CD4-positive, alpha-beta T cell treated with Interleukin-17A for 1 hour (primary cell): ENCODE measurements around the gene WDR93.
"Not testable (repeated sequence)": the region's sequence is repeated elsewhere in the genome, so short reads cannot be mapped to it uniquely, and the experiment has no call there.

Experiments used
- DNase-seq: peaks from one replicate; pipeline ENCODE4 v3.0.0-alpha.2; 2020

WDR93 gene

GRCh38 chr15:89775815-89776214 lies 85.2 kb downstream of the WDR93 start:
- DNase-seq = no peak

- peak; percentile 44 for DNase-seq
These were observed 85.9 kb downstream of the WDR93 start, which contains the start of gene MESP2 for GRCh38 chr15:89776274-89777072. TSS of gene MESP2 (plus strand) at chr15:89776332. CDS start at chr15:89776358, 26 bp downstream.

DNA sequence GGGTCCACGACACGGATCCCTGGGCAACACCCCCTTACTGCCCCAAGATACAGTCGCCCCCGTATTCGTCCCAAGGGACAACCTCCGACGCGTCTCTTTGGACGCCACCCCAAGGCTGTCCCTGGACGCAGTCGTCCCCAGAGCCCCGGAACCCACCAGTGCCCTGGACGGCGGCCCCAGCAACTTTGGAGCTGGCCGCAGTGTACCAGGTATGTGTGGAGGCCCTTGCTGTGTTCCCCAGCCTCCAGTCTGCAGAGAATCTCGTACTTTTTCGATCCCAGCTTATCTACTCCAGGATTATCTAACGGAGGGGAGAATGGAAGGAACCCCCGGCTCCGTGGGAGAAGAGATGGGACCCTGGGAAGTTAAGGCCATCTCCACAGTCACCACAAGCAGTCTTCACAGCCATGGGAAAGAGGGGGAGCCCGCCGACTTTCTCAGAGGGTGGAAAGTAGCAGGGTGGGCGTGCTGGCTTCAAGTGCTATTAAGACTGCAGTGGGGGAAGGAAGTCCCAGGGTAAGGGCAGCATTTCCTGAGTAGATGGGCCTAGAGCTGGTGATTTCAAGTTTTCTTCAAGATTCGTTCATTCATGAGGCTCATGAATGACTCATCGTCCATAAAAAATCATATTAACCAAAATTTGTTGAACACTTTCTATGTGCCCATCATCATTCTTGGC lies 86.6 kb downstream of the WDR93 start:
- no peak for DNase-seq

- DNase-seq = no peak
These were observed 87.3 kb downstream of the WDR93 start for GRCh38 chr15:89777782-89778380.

GRCh38 chr15:89778861-89779260 lies 88.2 kb downstream of the WDR93 start:
- no peak for DNase-seq

DNA sequence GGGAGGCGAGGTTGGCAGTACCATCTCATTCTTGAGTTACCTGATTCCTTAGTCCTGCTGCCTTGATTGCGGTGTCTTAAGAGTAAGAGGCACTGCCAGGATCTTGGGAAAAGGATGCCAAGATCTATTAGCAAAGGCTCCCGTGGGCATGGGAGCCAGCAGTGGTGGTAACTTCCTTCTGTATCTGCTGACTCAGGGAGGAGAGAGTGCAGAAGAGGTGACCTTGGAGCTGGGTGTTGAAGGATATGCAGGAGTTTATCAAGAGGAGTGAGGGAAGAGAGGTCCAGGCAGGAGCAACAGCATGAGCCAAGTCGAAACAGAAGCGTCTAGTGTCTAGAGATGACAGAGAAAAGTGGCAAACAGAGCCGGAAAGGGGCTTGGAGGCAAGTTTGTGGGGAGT lies 90.0 kb downstream of the WDR93 start:
- no peak for DNase-seq

DNA sequence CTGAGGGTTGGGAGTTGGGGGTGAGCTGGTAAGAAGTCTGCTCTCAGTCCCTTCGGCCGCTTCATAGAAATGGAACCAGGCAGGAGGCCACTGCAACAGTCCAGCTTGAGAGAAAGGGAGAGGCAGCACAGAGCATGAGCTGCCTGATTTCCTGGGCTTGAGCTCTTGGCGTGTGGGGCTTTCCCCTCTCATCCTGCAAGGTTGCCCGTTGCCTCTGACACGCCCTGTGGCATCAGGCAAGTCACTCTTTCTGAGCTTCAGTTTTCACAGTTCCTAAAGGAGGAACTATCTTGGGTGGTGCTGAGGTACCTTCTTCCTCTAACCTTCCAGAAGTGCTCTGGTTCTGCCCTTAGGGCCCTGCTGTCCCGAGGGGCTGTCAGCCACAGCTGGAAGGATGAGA lies 90.4 kb downstream of the WDR93 start:
- DNase-seq = peak; percentile 3

DNA sequence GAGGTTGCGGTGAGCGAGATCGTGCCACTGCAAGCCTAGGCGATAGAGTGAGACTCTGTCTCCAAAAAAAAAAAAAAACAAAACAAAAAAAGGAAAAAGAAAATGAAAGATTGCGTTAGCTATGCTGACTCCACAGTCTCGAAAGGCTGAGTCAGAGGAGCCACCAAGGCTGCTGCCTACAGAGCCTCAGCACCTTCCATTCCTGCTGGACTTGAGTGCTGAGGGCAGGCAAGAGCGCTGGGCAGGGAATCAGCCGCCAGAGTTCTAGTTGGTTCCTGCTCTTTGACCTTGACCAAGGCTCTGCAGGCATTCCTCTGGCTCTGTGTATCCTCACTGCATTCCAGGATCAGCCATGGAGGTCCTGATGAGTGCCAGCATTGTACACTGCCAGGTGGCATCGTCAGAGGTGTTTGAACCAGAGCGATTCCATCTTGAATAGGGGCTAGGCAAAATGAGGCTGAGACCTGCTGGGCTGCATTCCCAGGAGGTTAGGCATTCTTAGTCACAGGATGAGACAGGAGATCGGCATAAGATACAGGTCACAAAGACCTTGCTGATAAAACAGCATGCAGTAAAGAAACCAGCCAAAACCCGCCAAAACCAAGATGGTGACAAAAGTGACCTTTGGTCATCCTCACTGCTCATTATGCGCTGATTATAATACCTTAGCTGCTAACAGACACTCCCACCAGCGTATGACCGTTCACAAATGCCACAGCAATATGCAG lies 91.4 kb downstream of the WDR93 start:
- DNase-seq = no peak

DNA sequence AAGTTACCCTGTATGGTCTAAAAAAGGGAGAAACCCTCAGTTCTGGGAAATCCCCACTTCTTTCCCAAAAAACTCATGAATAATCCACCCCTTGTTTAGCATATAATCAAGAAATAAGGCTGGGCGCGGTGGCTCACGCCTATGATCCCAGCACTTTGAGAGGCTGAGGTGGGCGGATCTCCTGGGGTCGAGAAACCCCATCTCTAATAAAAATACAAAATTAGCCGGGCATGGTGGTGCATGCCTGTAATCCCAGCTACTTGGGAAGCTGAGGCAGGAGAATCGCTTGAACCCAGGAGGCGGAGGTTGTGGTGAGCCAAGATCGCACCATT lies 92.0 kb downstream of the WDR93 start:
- peak; percentile 2 for DNase-seq

DNA sequence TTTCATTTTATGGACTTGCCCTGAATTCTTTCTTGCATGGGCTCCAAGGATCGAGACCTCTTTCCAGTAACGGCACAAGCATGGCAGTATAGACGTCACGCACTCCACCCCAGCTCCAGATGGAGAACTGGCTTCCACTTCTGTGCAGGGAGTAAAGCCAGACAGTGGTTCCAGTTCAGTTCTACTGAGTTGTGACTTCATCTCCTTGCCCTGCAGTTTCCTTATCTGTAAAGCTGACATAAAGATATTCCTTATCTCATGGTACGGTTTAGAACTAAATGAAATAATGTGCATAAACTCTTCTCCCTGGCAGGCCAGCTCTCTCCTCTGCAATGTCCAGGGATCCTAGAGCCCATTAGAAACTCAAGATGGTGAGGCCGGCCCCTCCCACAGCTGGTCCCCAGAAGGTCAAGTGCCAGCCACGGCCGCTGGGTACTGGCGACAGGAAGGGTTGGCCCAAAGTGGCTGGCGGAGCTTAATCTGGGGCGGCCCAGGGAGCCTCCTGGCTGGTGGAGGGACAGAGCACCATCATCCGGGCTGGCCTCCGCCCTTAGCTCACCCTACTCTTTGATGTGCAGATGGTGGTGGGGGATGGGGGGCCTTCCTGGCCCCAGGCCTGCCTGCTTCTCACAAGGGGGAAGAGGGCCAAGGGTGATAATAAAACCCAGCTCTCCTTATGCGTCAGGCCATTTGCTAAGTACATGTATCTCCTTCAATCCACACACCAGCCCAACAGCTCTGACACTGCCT lies 92.7 kb downstream of the WDR93 start:
- no peak for DNase-seq

GRCh38 chr15:89783861-89784685 lies 93.5 kb downstream of the WDR93 start:
- no peak for DNase-seq

- no peak for DNase-seq
These were observed 94.0 kb downstream of the WDR93 start for GRCh38 chr15:89784686-89784960.

DNA sequence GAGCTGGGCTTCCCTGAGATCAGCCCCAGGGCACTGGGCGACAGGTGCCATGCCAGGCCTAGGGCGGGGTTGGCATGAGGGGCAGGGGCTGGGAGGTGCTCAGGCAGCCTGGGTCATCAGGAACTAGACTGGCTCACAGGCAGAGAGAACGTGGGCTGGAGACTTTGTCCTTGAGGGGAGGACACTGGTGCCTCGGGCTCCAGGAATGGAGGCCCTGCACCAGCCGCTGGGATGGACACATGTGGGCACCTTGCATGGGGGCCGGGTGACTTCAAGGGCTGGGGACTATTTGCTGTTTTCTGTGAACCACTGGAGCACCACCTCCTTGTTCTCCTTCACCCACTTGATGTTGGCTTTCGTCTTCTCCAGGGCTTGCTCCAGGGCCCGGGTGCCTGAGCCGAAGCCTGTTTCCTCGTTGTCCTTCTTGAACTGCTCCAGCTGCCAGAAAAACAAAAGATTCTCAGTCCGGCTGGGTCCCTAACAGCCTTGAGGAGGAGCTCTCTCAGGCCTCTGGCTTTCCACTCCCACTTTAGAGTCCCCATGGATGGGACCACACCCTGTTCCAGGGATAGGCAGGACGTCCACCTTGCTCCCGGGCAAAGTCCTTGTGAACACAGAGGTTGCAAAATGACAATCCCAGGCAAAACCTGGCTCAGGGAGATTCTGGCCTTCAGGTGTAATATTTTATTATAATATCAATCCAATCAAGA lies 94.6 kb downstream of the WDR93 start:
- no peak for DNase-seq

GRCh38 chr15:89785774-89786140 lies 95.1 kb downstream of the WDR93 start:
- no peak for DNase-seq

DNA sequence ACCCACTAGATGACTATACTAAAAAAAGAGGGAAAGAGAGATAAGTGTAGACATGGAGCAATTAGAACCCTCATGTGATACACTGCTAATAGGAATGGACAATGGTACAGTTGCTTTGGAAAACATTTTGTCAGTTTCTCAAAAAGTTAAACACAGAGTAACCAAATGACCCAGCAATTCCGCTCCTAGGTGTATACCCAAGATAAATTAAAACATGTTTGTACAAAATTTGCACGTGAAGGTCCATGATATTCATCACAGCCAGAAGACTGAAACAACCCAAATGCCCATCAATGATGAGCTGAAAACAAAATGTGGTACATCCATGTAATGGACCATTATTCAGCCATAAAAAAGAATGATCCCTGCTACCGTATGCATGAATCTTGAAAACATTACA lies 97.3 kb downstream of the WDR93 start:
- no peak for DNase-seq

DNA sequence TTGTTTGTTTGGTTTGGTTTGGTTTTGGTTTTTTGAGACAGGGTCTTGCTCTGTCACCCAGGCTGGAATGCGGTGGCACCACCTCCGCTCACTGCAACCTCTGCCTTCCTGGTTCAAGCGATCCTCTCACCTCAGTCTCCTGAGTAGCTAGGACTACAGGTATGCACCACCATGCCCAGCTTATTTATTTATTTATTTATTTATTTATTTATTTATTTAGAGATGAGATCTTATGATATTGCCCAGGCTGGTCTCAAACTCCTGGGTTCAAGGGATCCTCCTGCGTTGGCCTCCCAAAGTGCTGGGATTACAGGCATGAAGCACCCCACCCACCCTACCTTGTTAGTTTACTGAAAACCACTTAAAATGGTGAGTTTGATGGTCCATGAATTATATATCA lies 98.0 kb downstream of the WDR93 start:
- DNase-seq = not testable (repeated sequence)

DNA sequence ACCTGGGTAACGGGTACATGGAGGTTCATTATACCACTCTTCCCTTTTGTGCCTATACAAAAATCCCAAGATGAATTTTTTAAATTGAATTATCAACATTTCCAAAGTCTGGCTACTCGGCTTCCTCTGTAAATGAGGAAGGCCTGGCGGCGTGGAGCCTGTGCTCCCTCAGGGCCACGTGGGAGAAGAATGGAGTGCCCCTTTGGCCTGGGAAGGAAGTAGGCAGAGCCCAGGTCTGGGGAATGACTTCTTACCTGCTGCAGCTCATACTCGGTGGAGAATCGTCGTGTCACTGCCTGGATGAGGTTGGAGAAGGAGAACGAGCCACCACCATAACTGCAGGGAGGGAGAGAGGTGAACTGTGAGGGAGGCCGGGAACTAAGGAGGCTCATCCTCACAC lies 99.6 kb downstream of the WDR93 start:
- no peak for DNase-seq

GRCh38 chr15:89790661-89791060 lies 100.0 kb downstream of the WDR93 start:
- DNase-seq = no peak

DNA sequence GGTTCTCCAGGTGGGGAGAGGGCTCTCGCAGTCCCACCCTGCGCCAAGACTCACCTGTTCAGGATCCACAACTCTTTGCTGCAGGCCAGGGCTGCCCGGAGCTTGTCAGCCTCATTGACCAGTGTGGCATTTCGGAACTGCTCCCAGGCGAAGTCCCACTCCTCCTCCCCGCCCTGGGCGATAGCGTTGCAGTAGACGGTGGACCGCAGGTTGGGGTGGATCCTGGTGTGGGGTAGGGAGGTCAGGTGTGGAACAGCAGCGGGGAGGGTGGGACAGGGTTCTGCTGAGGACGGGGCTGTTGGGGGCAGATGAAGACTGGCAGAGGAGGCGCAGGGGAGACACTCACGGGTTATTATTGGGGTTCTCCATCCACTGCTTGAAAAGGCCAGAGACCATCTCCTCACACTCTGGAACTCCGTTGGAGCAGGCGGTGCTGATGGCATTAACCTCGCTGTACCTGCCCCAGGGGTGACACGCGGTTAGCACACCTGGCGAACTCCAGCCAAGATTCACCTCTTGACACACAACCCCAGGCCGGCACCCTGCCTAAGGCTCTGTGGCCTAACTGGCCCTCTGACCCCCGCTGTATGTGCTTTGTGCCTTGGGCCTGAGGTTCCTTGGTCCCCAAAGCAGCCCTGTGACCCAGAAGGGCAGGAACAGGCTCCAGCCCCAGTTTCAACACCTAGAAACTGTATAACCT lies 101.6 kb downstream of the WDR93 start:
- DNase-seq = no peak
